Activated B cell treated with CpG ODN at 0.5 μM for 24 hours (primary cell): ENCODE data around the gene FAM78B. TPM values are rescaled to one million over a fixed set of nuclear protein-coding genes. Genes with fewer than 3 reads are reported as not detected.

Experiments used
- ATAC-seq: fragments of 200-7000 bp; cut with Tn5 transposase; one replicate; pipeline ENCODE4 v1.10.0; 2021; ENCODE audit warnings: low read depth, mild to moderate bottlenecking, moderate library complexity
- CTCF ChIA-PET: fragments of 350-600 bp; sonication (Branson Sonifier 250); formaldehyde crosslinking; loops from one replicate; lab custom pipeline; 2021; ENCODE audit warnings: antibody characterized with exemption; lab: Charles Lee
- POLR2A ChIA-PET: fragments of 350-600 bp; sonication (Branson Sonifier 250); formaldehyde crosslinking; loops from one replicate; lab custom pipeline; 2021; ENCODE audit warnings: antibody characterized with exemption; lab: Charles Lee
- DNase-seq: peaks from one replicate; pipeline ENCODE4 v3.0.0; 2022
- H3K27ac Mint-ChIP-seq: one replicate; pipeline ENCODE4 v1.8.0; 2020; ENCODE audit warnings: mixed read lengths
- H3K27me3 Mint-ChIP-seq: one replicate; pipeline ENCODE4 v1.8.0; 2021; ENCODE audit warnings: mixed read lengths
- H3K36me3 Mint-ChIP-seq: one replicate; pipeline ENCODE4 v1.8.0; 2021; ENCODE audit warnings: low read depth, mixed read lengths
- H3K4me1 Mint-ChIP-seq: one replicate; pipeline ENCODE4 v1.8.0; 2021; ENCODE audit warnings: mixed read lengths
- H3K4me3 Mint-ChIP-seq: one replicate; pipeline ENCODE4 v1.8.0; 2020; ENCODE audit warnings: mild to moderate bottlenecking, mixed read lengths
- H3K9me3 Mint-ChIP-seq: one replicate; pipeline ENCODE4 v1.8.0; 2020; ENCODE audit warnings: mixed read lengths
- CTCF ChIP-seq: fragments of 200-600 bp; IDR thresholded peaks from one replicate; pipeline ENCODE4 v1.8.0; 2022; ENCODE audit warnings: antibody characterized with exemption, mild to moderate bottlenecking
- intact Hi-C: fragments of 100-400 bp; cut with micrococcal nuclease; formaldehyde crosslinking; loops from one replicate; pipeline ENCODE4 v1.15.1; 2024
- total RNA-seq: library from RNA; stranded (reverse); gene quantifications from 2 replicates; pipeline ENCODE4 v1.2.3, GENCODE V29; 2022

FAM78B gene
- total RNA-seq, 1 donor from 2014 or later, result 1.00 TPM

- no peak for DNase-seq
- no peak for ATAC-seq
- Mint-ChIP-seq H3K4me1 (no peaks in the 10 kb centered on the region), H3K27me3 (no peaks in the 10 kb centered on the region), H3K4me3 (no peak overlapping the region), H3K36me3 (no peaks in the 10 kb centered on the region), H3K27ac (no peak overlapping the region), H3K9me3 (no peaks in the 10 kb centered on the region)
- TF ChIP-seq CTCF, result no peak
- ChIA-PET CTCF (no interaction called here), POLR2A (no interaction called here)
- intact Hi-C loops, result no loop called here
These were observed 47.3 kb downstream of the FAM78B start for GRCh38 chr1:166119471-166119965.

DNA sequence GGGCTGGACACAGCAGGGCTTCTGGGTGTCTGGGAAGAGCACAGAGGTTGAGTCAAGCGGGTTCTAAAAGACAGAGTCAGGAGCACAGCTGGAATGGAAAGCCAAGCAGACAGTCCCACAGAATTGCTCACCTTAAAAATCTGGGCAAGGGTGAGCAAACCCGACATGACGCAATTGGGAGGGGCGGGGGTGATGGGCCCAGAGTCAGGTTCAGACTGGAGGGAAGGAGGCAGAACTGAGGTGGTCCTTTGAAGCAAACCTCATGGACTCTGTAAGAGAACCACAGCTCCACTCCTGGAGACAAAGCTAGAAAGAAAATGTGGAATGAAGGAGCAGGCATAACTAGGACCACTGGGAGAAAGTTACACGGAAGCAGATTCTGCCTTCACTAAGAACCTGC is 49.0 kb downstream of the FAM78B start:
- DNase-seq, result no peak
- no peaks in the 10 kb centered on the region for H3K27me3 Mint-ChIP-seq
- no peaks in the 10 kb centered on the region for H3K36me3 Mint-ChIP-seq
- no peak overlapping the region for H3K27ac Mint-ChIP-seq
- ChIA-PET POLR2A (no interaction called here), CTCF (no interaction called here)
- no peaks in the 10 kb centered on the region for H3K4me1 Mint-ChIP-seq
- intact Hi-C loops, result no loop called here
- no peaks in the 10 kb centered on the region for H3K9me3 Mint-ChIP-seq
- ATAC-seq, result no peak
- no peak overlapping the region for H3K4me3 Mint-ChIP-seq
- no peak for TF ChIP-seq CTCF

DNA sequence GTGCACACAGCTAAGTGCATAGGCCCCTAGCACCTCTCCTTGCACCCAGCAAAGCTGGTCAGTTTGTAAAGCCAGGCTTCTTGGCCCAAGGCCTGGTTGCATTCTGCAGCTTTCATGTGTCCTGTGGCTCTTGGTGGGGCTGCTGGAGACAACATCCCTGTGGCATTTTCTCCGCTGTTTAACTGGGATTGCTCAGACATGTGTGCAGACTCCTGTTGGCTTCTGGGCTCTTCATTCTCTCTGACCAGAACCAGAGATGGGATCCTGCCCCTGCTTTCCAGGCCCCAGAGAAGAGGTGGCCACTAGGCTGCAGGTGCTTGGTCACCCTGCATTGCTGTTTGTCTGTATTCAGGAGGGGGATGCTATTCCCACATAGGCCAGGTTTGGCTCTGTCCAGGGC is 50.8 kb downstream of the FAM78B start:
- POLR2A ChIA-PET, result no interaction called here
- no peak overlapping the region for H3K27ac Mint-ChIP-seq
- H3K36me3 Mint-ChIP-seq, result no peaks in the 10 kb centered on the region
- H3K4me3 Mint-ChIP-seq, result no peak overlapping the region
- intact Hi-C loops, result no loop called here
- H3K4me1 Mint-ChIP-seq, result no peaks in the 10 kb centered on the region
- no peak for ATAC-seq
- TF ChIP-seq CTCF, result no peak
- no peak for DNase-seq
- no peaks in the 10 kb centered on the region for H3K27me3 Mint-ChIP-seq
- CTCF ChIA-PET, result no interaction called here
- no peaks in the 10 kb centered on the region for H3K9me3 Mint-ChIP-seq

- ATAC-seq (no peak), DNase-seq (no peak)
- no peak for TF ChIP-seq CTCF
- Mint-ChIP-seq H3K9me3 (no peaks in the 10 kb centered on the region), H3K4me3 (no peak overlapping the region), H3K27ac (no peak overlapping the region), H3K27me3 (no peaks in the 10 kb centered on the region), H3K36me3 (no peaks in the 10 kb centered on the region), H3K4me1 (no peaks in the 10 kb centered on the region)
- ChIA-PET POLR2A (no interaction called here), CTCF (no interaction called here)
- intact Hi-C loops, result no loop called here
These were observed 52.4 kb downstream of the FAM78B start for GRCh38 chr1:166114419-166114818.

DNA sequence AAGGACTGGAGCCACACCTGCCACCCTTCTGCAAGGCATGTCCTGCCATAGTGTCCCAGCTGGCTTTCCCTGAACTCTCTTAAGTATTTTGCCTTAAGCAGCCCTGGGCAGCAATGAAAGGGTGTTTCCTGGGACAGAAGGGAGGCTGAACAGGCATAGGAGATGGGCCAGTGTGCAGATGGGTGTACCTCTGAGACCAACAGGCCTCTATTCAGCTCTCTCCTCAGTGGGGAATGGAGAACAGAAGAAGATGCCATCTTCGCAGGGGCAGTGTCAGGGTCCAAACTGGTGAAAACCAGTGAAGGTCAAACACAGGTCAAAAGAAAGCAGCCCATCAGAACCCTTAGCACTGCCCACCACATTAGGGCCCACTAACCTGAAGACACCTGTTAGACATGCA is 53.2 kb downstream of the FAM78B start:
- H3K9me3 Mint-ChIP-seq, result no peaks in the 10 kb centered on the region
- H3K4me3 Mint-ChIP-seq, result no peak overlapping the region
- H3K27ac Mint-ChIP-seq, result no peak overlapping the region
- ATAC-seq, result no peak
- no peaks in the 10 kb centered on the region for H3K4me1 Mint-ChIP-seq
- TF ChIP-seq CTCF, result no peak
- DNase-seq, result no peak
- no peaks in the 10 kb centered on the region for H3K27me3 Mint-ChIP-seq
- ChIA-PET POLR2A (no interaction called here), CTCF (no interaction called here)
- no peaks in the 10 kb centered on the region for H3K36me3 Mint-ChIP-seq
- intact Hi-C loops, result no loop called here
